ENCODE measurements around the gene PHF10.

Gene PHF10

GRCh38 chr6:169692516-169692915 lies 31.8 kb downstream of the PHF10 start:
- peaks cover 17 to 70% of the 10 kb centered on the region in 2 donors for H3K36me3 ChIP-seq (replicated peaks in 1 of 2; ENCODE audit: control insufficient read depth in 2 of 2, insufficient read depth in 2 of 2, low read length in 2 of 2)
- no peaks in the 10 kb centered on the region for H3K27me3 ChIP-seq (ENCODE audit: control insufficient read depth in 3 of 3, insufficient read depth in 3 of 3, low read depth in 1 of 3, low read length in 3 of 3)
- H3K9me3 ChIP-seq (replicated peaks in 1 of 2; ENCODE audit: control insufficient read depth in 2 of 2, insufficient read depth in 1 of 2, low read depth in 1 of 2, low read length in 2 of 2): peaks cover 17 to 73% of the 10 kb centered on the region in 2 donors

GRCh38 chr6:169691260-169691659 lies 33.0 kb downstream of the PHF10 start:
- WGBS, 2 donors (ENCODE audit: extremely low coverage in 2 of 2, insufficient read length in 2 of 2, insufficient replicate concordance in 1 of 2): no CpG with 5 or more reads among the region's 2 CpGs
- no peak for DNase-seq (ENCODE audit: low spot score)
- no peak overlapping the region for H3K4me2 ChIP-seq (ENCODE audit: insufficient read depth, low read length, poor library complexity, severe bottlenecking)

More at GRCh38 chr6:169692516-169692915, 31.8 kb downstream of the PHF10 start:
- Histone ChIP-seq H3K23ac (ENCODE audit: low read depth, low read length, poor library complexity) (no peak overlapping the region), H3K4ac (ENCODE audit: low read length) (no peak overlapping the region), H3K4me3 (ENCODE audit: low read length in 2 of 2) (peak overlapping the region in 1 of 2 donors; percentile 38), H2BK12ac (ENCODE audit: low read length) (no peak overlapping the region), H3K79me1 (ENCODE audit: low read depth, low read length) (peaks cover 9% of the 10 kb centered on the region), H3K18ac (ENCODE audit: low read length) (no peak overlapping the region), H2BK15ac (ENCODE audit: low read length) (no peak overlapping the region), H2BK5ac (ENCODE audit: low read length) (no peak overlapping the region), H4K91ac (ENCODE audit: low read depth, low read length, poor library complexity) (no peak overlapping the region), H2BK120ac (ENCODE audit: low read depth, low read length) (no peak overlapping the region), H4K8ac (ENCODE audit: low read depth, low read length) (no peak overlapping the region), H3K14ac (ENCODE audit: low read length) (peak overlapping the region; percentile 5), H2AK5ac (ENCODE audit: low read depth, low read length) (no peak overlapping the region), H3K4me2 (ENCODE audit: insufficient read depth, low read length, poor library complexity, severe bottlenecking) (no peak overlapping the region), H2AFZ (ENCODE audit: low read length) (no peak overlapping the region), H3K27ac (replicated peaks; ENCODE audit: low read length) (no peak overlapping the region), H3K9ac (ENCODE audit: low read depth, low read length, poor library complexity) (no peak overlapping the region), H3K4me1 (ENCODE audit: control insufficient read depth in 2 of 2, insufficient read depth in 1 of 2, low read depth in 1 of 2, low read length in 2 of 2) (no peaks in the 10 kb centered on the region)
- no peak for DNase-seq (ENCODE audit: low spot score)
- no CpG with 5 or more reads among the region's 3 CpGs for WGBS, 2 donors (ENCODE audit: extremely low coverage in 2 of 2, insufficient read length in 2 of 2, insufficient replicate concordance in 1 of 2)

GRCh38 chr6:169689287-169689686 lies 35.0 kb downstream of the PHF10 start:
- no CpG with 5 or more reads among the region's 6 CpGs for WGBS, 2 donors (ENCODE audit: extremely low coverage in 2 of 2, insufficient read length in 2 of 2, insufficient replicate concordance in 1 of 2)

More at GRCh38 chr6:169691260-169691659, 33.0 kb downstream of the PHF10 start:
- Histone ChIP-seq H3K14ac (ENCODE audit: low read length) (no peak overlapping the region), H2BK15ac (ENCODE audit: low read length) (no peak overlapping the region), H2AFZ (ENCODE audit: low read length) (no peak overlapping the region), H3K23ac (ENCODE audit: low read depth, low read length, poor library complexity) (no peak overlapping the region), H2BK5ac (ENCODE audit: low read length) (no peak overlapping the region), H4K91ac (ENCODE audit: low read depth, low read length, poor library complexity) (no peak overlapping the region), H4K8ac (ENCODE audit: low read depth, low read length) (no peak overlapping the region), H3K36me3 (replicated peaks in 1 of 2; ENCODE audit: control insufficient read depth in 2 of 2, insufficient read depth in 2 of 2, low read length in 2 of 2) (peaks cover 17 to 79% of the 10 kb centered on the region in 2 donors), H3K4ac (ENCODE audit: low read length) (no peak overlapping the region), H3K27me3 (ENCODE audit: control insufficient read depth in 3 of 3, insufficient read depth in 3 of 3, low read depth in 1 of 3, low read length in 3 of 3) (no peaks in the 10 kb centered on the region), H3K79me1 (ENCODE audit: low read depth, low read length) (peaks cover 9% of the 10 kb centered on the region), H3K9ac (ENCODE audit: low read depth, low read length, poor library complexity) (no peak overlapping the region), H3K18ac (ENCODE audit: low read length) (no peak overlapping the region), H2AK5ac (ENCODE audit: low read depth, low read length) (no peak overlapping the region), H2BK12ac (ENCODE audit: low read length) (no peak overlapping the region), H3K4me3 (ENCODE audit: low read length in 2 of 2) (no peak overlapping the region), H3K9me3 (replicated peaks in 1 of 2; ENCODE audit: control insufficient read depth in 2 of 2, insufficient read depth in 1 of 2, low read depth in 1 of 2, low read length in 2 of 2) (peaks cover 16 to 78% of the 10 kb centered on the region in 2 donors), H3K4me1 (ENCODE audit: control insufficient read depth in 2 of 2, insufficient read depth in 1 of 2, low read depth in 1 of 2, low read length in 2 of 2) (no peaks in the 10 kb centered on the region), H2BK120ac (ENCODE audit: low read depth, low read length) (no peak overlapping the region), H3K27ac (replicated peaks; ENCODE audit: low read length) (no peak overlapping the region)

GRCh38 chr6:169685860-169686259 lies 38.4 kb downstream of the PHF10 start:
- H4K8ac ChIP-seq (ENCODE audit: low read depth, low read length): no peak overlapping the region
- H3K4me3 ChIP-seq (ENCODE audit: low read length in 2 of 2): no peak overlapping the region
- no peak overlapping the region for H2BK120ac ChIP-seq (ENCODE audit: low read depth, low read length)
- peaks cover 3% of the 10 kb centered on the region for H3K79me1 ChIP-seq (ENCODE audit: low read depth, low read length)
- H3K4ac ChIP-seq (ENCODE audit: low read length): no peak overlapping the region
- H3K23ac ChIP-seq (ENCODE audit: low read depth, low read length, poor library complexity): no peak overlapping the region
- H3K4me1 ChIP-seq (ENCODE audit: control insufficient read depth in 2 of 2, insufficient read depth in 1 of 2, low read depth in 1 of 2, low read length in 2 of 2): no peaks in the 10 kb centered on the region
- H2BK15ac ChIP-seq (ENCODE audit: low read length): no peak overlapping the region
- no peak overlapping the region for H3K4me2 ChIP-seq (ENCODE audit: insufficient read depth, low read length, poor library complexity, severe bottlenecking)
- no peak overlapping the region for H2AFZ ChIP-seq (ENCODE audit: low read length)
- H3K36me3 ChIP-seq (replicated peaks in 1 of 2; ENCODE audit: control insufficient read depth in 2 of 2, insufficient read depth in 2 of 2, low read length in 2 of 2): peaks cover 25 to 79% of the 10 kb centered on the region in 2 donors
- no peak for DNase-seq (ENCODE audit: low spot score)
- WGBS, 2 donors (ENCODE audit: extremely low coverage in 2 of 2, insufficient read length in 2 of 2, insufficient replicate concordance in 1 of 2): no CpG with 5 or more reads among the region's 2 CpGs
- H3K27me3 ChIP-seq (ENCODE audit: control insufficient read depth in 3 of 3, insufficient read depth in 3 of 3, low read depth in 1 of 3, low read length in 3 of 3): peaks cover 0 to 2% (median 0%) of the 10 kb centered on the region in 3 experiments
- H3K9me3 ChIP-seq (replicated peaks in 1 of 2; ENCODE audit: control insufficient read depth in 2 of 2, insufficient read depth in 1 of 2, low read depth in 1 of 2, low read length in 2 of 2): peaks cover 17 to 63% of the 10 kb centered on the region in 2 donors
- H3K14ac ChIP-seq (ENCODE audit: low read length): no peak overlapping the region
- H3K27ac ChIP-seq (replicated peaks; ENCODE audit: low read length): no peak overlapping the region
- no peak overlapping the region for H2AK5ac ChIP-seq (ENCODE audit: low read depth, low read length)
- H3K18ac ChIP-seq (ENCODE audit: low read length): no peak overlapping the region
- no peak overlapping the region for H4K91ac ChIP-seq (ENCODE audit: low read depth, low read length, poor library complexity)
- no peak overlapping the region for H3K9ac ChIP-seq (ENCODE audit: low read depth, low read length, poor library complexity)
- no peak overlapping the region for H2BK12ac ChIP-seq (ENCODE audit: low read length)
- no peak overlapping the region for H2BK5ac ChIP-seq (ENCODE audit: low read length)

More at GRCh38 chr6:169689287-169689686, 35.0 kb downstream of the PHF10 start:
- Histone ChIP-seq H3K4me1 (ENCODE audit: control insufficient read depth in 2 of 2, insufficient read depth in 1 of 2, low read depth in 1 of 2, low read length in 2 of 2) (no peaks in the 10 kb centered on the region), H4K91ac (ENCODE audit: low read depth, low read length, poor library complexity) (no peak overlapping the region), H3K23ac (ENCODE audit: low read depth, low read length, poor library complexity) (no peak overlapping the region), H2BK120ac (ENCODE audit: low read depth, low read length) (no peak overlapping the region), H3K14ac (ENCODE audit: low read length) (no peak overlapping the region), H3K18ac (ENCODE audit: low read length) (no peak overlapping the region), H3K27ac (replicated peaks; ENCODE audit: low read length) (no peak overlapping the region), H3K27me3 (ENCODE audit: control insufficient read depth in 3 of 3, insufficient read depth in 3 of 3, low read depth in 1 of 3, low read length in 3 of 3) (peaks cover 0 to 2% (median 0%) of the 10 kb centered on the region in 3 experiments), H2BK12ac (ENCODE audit: low read length) (no peak overlapping the region), H3K4ac (ENCODE audit: low read length) (no peak overlapping the region), H3K79me1 (ENCODE audit: low read depth, low read length) (peaks cover 9% of the 10 kb centered on the region), H3K36me3 (replicated peaks in 1 of 2; ENCODE audit: control insufficient read depth in 2 of 2, insufficient read depth in 2 of 2, low read length in 2 of 2) (peaks cover 20 to 81% of the 10 kb centered on the region in 2 donors), H2BK15ac (ENCODE audit: low read length) (no peak overlapping the region), H2AK5ac (ENCODE audit: low read depth, low read length) (no peak overlapping the region), H2BK5ac (ENCODE audit: low read length) (no peak overlapping the region), H3K9me3 (replicated peaks in 1 of 2; ENCODE audit: control insufficient read depth in 2 of 2, insufficient read depth in 1 of 2, low read depth in 1 of 2, low read length in 2 of 2) (peaks cover 15 to 82% of the 10 kb centered on the region in 2 donors), H3K9ac (ENCODE audit: low read depth, low read length, poor library complexity) (no peak overlapping the region), H4K8ac (ENCODE audit: low read depth, low read length) (no peak overlapping the region), H3K4me3 (ENCODE audit: low read length in 2 of 2) (no peak overlapping the region), H2AFZ (ENCODE audit: low read length) (no peak overlapping the region), H3K4me2 (ENCODE audit: insufficient read depth, low read length, poor library complexity, severe bottlenecking) (no peak overlapping the region)
- no peak for DNase-seq (ENCODE audit: low spot score)
